AG04450 (cell line): Measurements from ENCODE around the gene NME5. TPM values are rescaled to one million over a fixed set of nuclear protein-coding genes. Genes with fewer than 3 reads are reported as not detected.

Experiments used
- CTCF ChIA-PET: fragments of 300-600, 350-600 bp; formaldehyde crosslinking; extraction: SDS; loops from one replicate; lab custom pipeline; 2022; ENCODE audit warnings: antibody characterized with exemption, inconsistent platforms; lab: Charles Lee
- POLR2A ChIA-PET: fragments of 350-600 bp; formaldehyde crosslinking; extraction: SDS; loops from one replicate; lab custom pipeline; 2021; ENCODE audit warnings: antibody characterized with exemption, inconsistent platforms; lab: Yijun Ruan, JAX
- DNase-seq: peaks from one replicate; pipeline ENCODE4 v3.0.0-alpha.2; 2011; ENCODE audit warnings: low read depth, low spot score
- H3K27ac ChIP-seq: one replicate; pipeline ENCODE4 v1.5.1; 2012; ENCODE audit warnings: low read depth, low read length, control low read depth
- H3K27me3 ChIP-seq: one replicate; pipeline ENCODE4 v1.6.0; 2012; ENCODE audit warnings: low read length; ENCODE audit not compliant: control insufficient read depth, insufficient read depth
- H3K4me3 ChIP-seq: 2 replicates; pipeline ENCODE4 v1.5.1; 2011; ENCODE audit warnings: mild to moderate bottlenecking, low read depth, low read length, control low read depth
- H3K9me3 ChIP-seq: 2 replicates; pipeline ENCODE4 v1.5.1; 2012; ENCODE audit warnings: low read length; ENCODE audit not compliant: control insufficient read depth, insufficient read depth
- polyA plus RNA-seq: library from polyadenylated mRNA; depleted of rRNA; stranded (reverse); fragments of >200 nt; gene quantifications from 2 replicates; pipeline ENCODE4 v1.2.3, GENCODE V29; 2011
- TF ChIP-seq, protein P1 (sequence below): IDR thresholded peaks from 2 replicates; pipeline ENCODE4 v1.5.1; 2011; ENCODE audit warnings: low read depth, low read length, control low read depth, inconsistent platforms

Gene NME5
- polyA plus RNA-seq, 1 experiment, result 0.43 TPM

DNA sequence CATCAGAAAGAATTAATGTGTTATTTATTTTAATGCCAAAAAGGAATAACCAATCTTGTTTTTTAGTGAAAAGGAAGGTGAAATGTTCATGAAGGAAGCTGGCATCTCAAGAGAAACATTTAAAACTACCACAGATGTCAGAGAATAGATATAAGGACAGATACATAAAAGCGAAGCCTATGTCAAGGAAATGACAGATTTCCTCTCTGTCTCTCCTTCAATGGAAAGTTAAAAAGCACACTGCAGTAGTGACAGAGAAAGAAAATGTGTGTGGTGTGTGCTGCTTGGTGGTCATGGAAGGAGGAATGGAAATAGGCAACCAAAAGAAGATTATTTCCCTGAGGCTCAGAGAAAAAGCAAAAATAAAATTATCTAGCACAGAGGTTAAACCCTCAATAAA lies 46.2 kb downstream of the NME5 start:
- Histone ChIP-seq H3K9me3 (no peaks in the 10 kb centered on the region), H3K4me3 (no peak overlapping the region), H3K27me3 (peaks cover 24% of the 10 kb centered on the region), H3K27ac (no peak overlapping the region)
- DNase-seq, result no peak
- TF ChIP-seq, protein P1, sequence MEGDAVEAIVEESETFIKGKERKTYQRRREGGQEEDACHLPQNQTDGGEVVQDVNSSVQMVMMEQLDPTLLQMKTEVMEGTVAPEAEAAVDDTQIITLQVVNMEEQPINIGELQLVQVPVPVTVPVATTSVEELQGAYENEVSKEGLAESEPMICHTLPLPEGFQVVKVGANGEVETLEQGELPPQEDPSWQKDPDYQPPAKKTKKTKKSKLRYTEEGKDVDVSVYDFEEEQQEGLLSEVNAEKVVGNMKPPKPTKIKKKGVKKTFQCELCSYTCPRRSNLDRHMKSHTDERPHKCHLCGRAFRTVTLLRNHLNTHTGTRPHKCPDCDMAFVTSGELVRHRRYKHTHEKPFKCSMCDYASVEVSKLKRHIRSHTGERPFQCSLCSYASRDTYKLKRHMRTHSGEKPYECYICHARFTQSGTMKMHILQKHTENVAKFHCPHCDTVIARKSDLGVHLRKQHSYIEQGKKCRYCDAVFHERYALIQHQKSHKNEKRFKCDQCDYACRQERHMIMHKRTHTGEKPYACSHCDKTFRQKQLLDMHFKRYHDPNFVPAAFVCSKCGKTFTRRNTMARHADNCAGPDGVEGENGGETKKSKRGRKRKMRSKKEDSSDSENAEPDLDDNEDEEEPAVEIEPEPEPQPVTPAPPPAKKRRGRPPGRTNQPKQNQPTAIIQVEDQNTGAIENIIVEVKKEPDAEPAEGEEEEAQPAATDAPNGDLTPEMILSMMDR, result no peak
- CTCF ChIA-PET, result interaction anchor here (7.9 kb wide), 1 partner anchor 15 kb away, joined by 62 read pairs; no protein-coding TSS in a partner anchor
- POLR2A ChIA-PET, result no interaction called here

DNA sequence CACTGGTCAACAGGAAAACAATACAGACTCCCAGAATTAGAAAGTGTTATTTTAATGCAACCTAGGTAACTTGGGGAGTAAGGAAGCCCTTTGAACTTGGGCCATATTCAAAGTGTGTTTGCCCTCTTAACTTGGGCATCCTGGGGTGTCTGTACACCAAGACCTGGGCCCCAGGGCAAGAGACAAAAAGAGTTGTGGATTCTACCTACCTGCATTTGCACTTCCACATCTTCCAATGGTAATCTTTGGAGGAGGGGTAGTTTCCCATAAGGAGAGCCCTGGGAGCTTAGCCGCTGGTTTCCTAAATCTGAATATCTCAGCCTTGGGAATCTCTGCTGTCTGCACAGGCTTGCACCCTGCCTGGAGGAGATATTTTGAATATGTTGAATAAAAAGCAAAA lies 46.9 kb downstream of the NME5 start:
- Histone ChIP-seq H3K9me3 (no peaks in the 10 kb centered on the region), H3K27me3 (peaks cover 23% of the 10 kb centered on the region), H3K4me3 (no peak overlapping the region), H3K27ac (no peak overlapping the region)
- POLR2A ChIA-PET, result no interaction called here
- CTCF ChIA-PET, result interaction anchor here (0.5 to 7.9 kb wide), 3 partner anchors 14 to 313 kb away, joined by 3 to 62 read pairs (median 4); no protein-coding TSS in a partner anchor
- DNase-seq, result no peak
- TF ChIP-seq, protein P1, result no peak

- H3K4me3 ChIP-seq, result no peak overlapping the region
- no peaks in the 10 kb centered on the region for H3K9me3 ChIP-seq
- H3K27ac ChIP-seq, result no peak overlapping the region
- TF ChIP-seq, protein P1, result no peak
- CTCF ChIA-PET, result interaction anchor here (1.4 to 7.9 kb wide), 3 partner anchors 14 to 56 kb away, joined by 4 to 62 read pairs (median 5); no protein-coding TSS in a partner anchor
- DNase-seq, result no peak
- POLR2A ChIA-PET, result no interaction called here
- peaks cover 20% of the 10 kb centered on the region for H3K27me3 ChIP-seq
Observed at GRCh38 chr5:138091685-138092084, 47.5 kb downstream of the NME5 start.

GRCh38 chr5:138083702-138084101 lies 55.5 kb downstream of the NME5 start, which contains the start of gene WNT8A:
Gene WNT8A (plus strand): TSS chr5:138084033. CDS start chr5:138084128, 95 bp downstream.
- no peak for DNase-seq
- POLR2A ChIA-PET, result no interaction called here
- no peaks in the 10 kb centered on the region; the same call in 1 of the 2 replicates for H3K9me3 ChIP-seq
- H3K4me3 ChIP-seq, result no peak within 1 kb of the TSS
- H3K27ac ChIP-seq, result no peak within 1 kb of the TSS
- TF ChIP-seq, protein P1, result no peak
- CTCF ChIA-PET, result interaction anchor here (0.9 to 2.2 kb wide), 3 partner anchors 14 to 48 kb away, joined by 3 to 8 read pairs (median 7); no protein-coding TSS in a partner anchor
- no peaks in the 10 kb centered on the region for H3K27me3 ChIP-seq

DNA sequence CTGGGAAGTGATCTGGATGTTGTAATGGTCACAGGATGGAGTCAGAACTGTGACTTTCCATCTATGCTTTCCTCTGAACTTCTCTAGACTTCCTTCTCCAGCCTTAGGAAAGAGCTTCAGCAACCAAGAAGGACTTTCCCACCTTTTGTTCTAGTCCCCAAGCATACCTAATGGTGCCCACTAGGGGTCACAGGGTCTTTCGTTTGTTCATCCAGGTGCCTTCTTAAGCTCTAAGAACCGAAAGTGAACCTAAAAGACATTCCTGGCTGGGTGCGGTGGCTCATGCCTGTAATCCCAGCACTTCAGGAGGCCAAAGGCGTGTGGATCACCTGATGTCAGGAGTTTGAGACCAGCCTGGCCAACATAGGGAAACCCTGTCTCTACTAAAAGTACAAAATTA lies 57.2 kb downstream of the NME5 start:
- ChIA-PET CTCF (interaction anchor here (0.6 to 2.2 kb wide), 6 partner anchors 13 to 303 kb away, joined by 3 to 8 read pairs (median 6); no protein-coding TSS in a partner anchor), POLR2A (no interaction called here)
- H3K27ac ChIP-seq, result no peak overlapping the region
- no peaks in the 10 kb centered on the region; the same call in 1 of the 2 replicates for H3K9me3 ChIP-seq
- H3K4me3 ChIP-seq, result no peak overlapping the region
- peaks cover 2% of the 10 kb centered on the region for H3K27me3 ChIP-seq
- TF ChIP-seq, protein P1, result no peak
- no peak for DNase-seq
